Esophagus muscularis mucosa (tissue), 3 donors: ENCODE results near the gene CEL.

ENCODE experiments used
- CTCF ChIP-seq, 3 experiments: fragments of 200-600 bp in 2 of 3; fragments of 450-650 bp in 1 of 3; sonication (generic) in 2 of 3; IDR thresholded peaks; one replicate each; pipeline ENCODE4 v1.5.1; 2017 to 2019; ENCODE audit warnings: antibody characterized with exemption in 3 of 3, mild to moderate bottlenecking in 2 of 3, moderate library complexity in 1 of 3
- POLR2A ChIP-seq: fragments of 450-650 bp; IDR thresholded peaks from one replicate; pipeline ENCODE4 v1.6.1; 2017; ENCODE audit warnings: antibody characterized with exemption, moderate library complexity, mild to moderate bottlenecking, low read depth
- POLR2AphosphoS5 ChIP-seq, 2 donors: sonication (generic); formaldehyde crosslinking; IDR thresholded peaks; one replicate each; pipeline ENCODE4 v1.6.1; 2017; ENCODE audit warnings: antibody characterized with exemption in 2 of 2

GRCh38 chr9:133030317-133031129 lies 31.3 kb upstream of the CEL start, which contains the start of gene GTF3C5:
- TF ChIP-seq POLR2A (peak; percentile 22), CTCF (IDR thresholded peaks at IDR 0.05) (peak in 1 of 3 experiments; percentile 23), POLR2AphosphoS5 (IDR thresholded peaks at IDR 0.05) (peak; percentile 68 to 75)
